HepG2 (cell line): ENCODE results near the gene GAS2. TPM values are rescaled to one million over a fixed set of nuclear protein-coding genes. Genes with fewer than 3 reads are reported as not detected.
A peak's percentile ranks its signal among the peaks of the same experiment; 100 is the strongest.

Source experiments
- ARNT2 ChIP-seq: sonication (generic); formaldehyde crosslinking; IDR thresholded peaks from 2 replicates; pipeline ENCODE4 v1.8.0; 2022; ENCODE audit warnings: mild to moderate bottlenecking, low read depth, missing genetic modification reagents, moderate library complexity
- ASH2L ChIP-seq: fragments of 300-600, 200-600 bp; sonication (generic); IDR thresholded peaks from 2 replicates; pipeline ENCODE4 v1.7.0; 2017; ENCODE audit warnings: low read depth, mild to moderate bottlenecking, moderate library complexity, mixed read lengths, low read length; ENCODE audit not compliant: insufficient read length
- CREB1 ChIP-seq, 2 experiments: fragments of 450-650 bp in 1 of 2; IDR thresholded peaks; 2 replicates each; pipeline ENCODE4 v1.6.1; 2016 to 2017; ENCODE audit warnings: control low read depth in 1 of 2, mild to moderate bottlenecking in 1 of 2, missing compliant biosample characterization in 1 of 2, missing genetic modification characterization in 1 of 2
- DMAP1 ChIP-seq: IDR thresholded peaks from 2 replicates; pipeline ENCODE4 v1.6.1; 2016
- HOXA7 ChIP-seq: sonication (generic); formaldehyde crosslinking; IDR thresholded peaks from 2 replicates; pipeline ENCODE4 v1.8.1; 2022; ENCODE audit warnings: mild to moderate bottlenecking, missing genetic modification reagents, moderate library complexity
- MTA1 ChIP-seq: sonication (generic); formaldehyde crosslinking; IDR thresholded peaks from 2 replicates; pipeline ENCODE4 v1.4.0; 2020; ENCODE audit warnings: missing genetic modification reagents, mild to moderate bottlenecking, borderline replicate concordance
- PHF8 ChIP-seq: sonication (generic); formaldehyde crosslinking; IDR thresholded peaks from 2 replicates; pipeline ENCODE4 v1.5.0; 2020; ENCODE audit warnings: missing genetic modification reagents
- RXRB ChIP-seq: IDR thresholded peaks from 2 replicates; pipeline ENCODE4 v1.6.1; 2016; ENCODE audit warnings: borderline replicate concordance, missing genetic modification reagents, missing compliant biosample characterization
- SALL1 ChIP-seq: sonication (generic); formaldehyde crosslinking; IDR thresholded peaks from 2 replicates; pipeline ENCODE4 v1.8.0; 2022; ENCODE audit warnings: mild to moderate bottlenecking, missing genetic modification reagents
- ZNF724P ChIP-seq: sonication (generic); formaldehyde crosslinking; IDR thresholded peaks from 2 replicates; pipeline ENCODE4 v1.8.0; 2022; ENCODE audit warnings: missing genetic modification reagents, borderline replicate concordance
- polyA plus RNA-seq, 8 experiments: library from polyadenylated mRNA; depleted of rRNA in 3 of 8; stranded (reverse) in 7 of 8; unstranded in 1 of 8; fragments of >200 nt; fragmentation: Illumina TruSeq in 4 of 8; extraction: Trizol in 4 of 8; gene quantifications; 2 replicates each; pipeline versions ENCODE4 v1.2.1 to v1.2.3, GENCODE V29; 2011 to 2016; ENCODE audit warnings: low read depth in 4 of 8, missing spikeins in 1 of 8, mixed read lengths in 1 of 8; ENCODE audit not compliant: insufficient read depth in 1 of 8
- total RNA-seq, 5 experiments: library from RNA; depleted of rRNA; stranded (reverse); fragments of >200 nt; fragmentation: Illumina TruSeq; extraction: Trizol; gene quantifications; 2 replicates each; pipeline ENCODE4 v1.2.3, GENCODE V29; 2016; ENCODE audit warnings: low read depth in 1 of 5
- TF ChIP-seq, protein P1 (sequence below): sonication (generic); formaldehyde crosslinking; IDR thresholded peaks from 2 replicates; pipeline ENCODE4 v1.9.0; 2021; ENCODE audit warnings: mild to moderate bottlenecking, missing genetic modification reagents
- TF ChIP-seq, protein P2 (sequence below): sonication (generic); formaldehyde crosslinking; IDR thresholded peaks from 2 replicates; pipeline ENCODE4 v1.5.1; 2020; ENCODE audit warnings: missing genetic modification reagents, mild to moderate bottlenecking, borderline replicate concordance
- TF ChIP-seq, protein P3 (sequence below): sonication (generic); formaldehyde crosslinking; IDR thresholded peaks from 2 replicates; pipeline ENCODE4 v1.5.0; 2020; ENCODE audit warnings: missing genetic modification reagents
- TF ChIP-seq, protein P4 (sequence below): sonication (generic); formaldehyde crosslinking; IDR thresholded peaks from 2 replicates; pipeline ENCODE4 v1.5.0; 2020; ENCODE audit warnings: mild to moderate bottlenecking, missing genetic modification reagents, borderline replicate concordance

GAS2 gene
- total and polyA plus RNA-seq, 2 of the 13 experiments (the other 11 are each of a cell fraction or from before 2014, with no cell fraction given) = 26.0 to 85.1 TPM

DNA sequence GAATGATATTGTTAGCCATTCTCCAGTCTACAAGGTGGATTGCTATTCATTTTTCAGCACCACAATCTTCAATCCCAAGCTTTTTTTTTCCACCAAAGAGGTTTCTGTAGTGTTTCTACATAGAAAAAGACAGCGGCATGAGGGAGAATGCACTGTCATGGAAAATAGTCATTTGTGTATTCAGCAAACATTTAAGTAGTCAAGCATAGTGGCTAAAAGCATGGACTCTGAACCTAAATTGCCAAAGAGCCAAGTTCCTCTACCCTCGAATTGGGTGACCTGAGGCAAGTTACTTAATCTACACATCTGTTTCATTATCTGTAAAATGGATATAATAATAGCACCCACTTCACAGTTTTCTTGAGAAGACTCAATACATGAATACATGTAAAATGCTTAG is 14.2 kb downstream of the GAS2 start (continued):
- TF ChIP-seq HOXA7 (CRISPR knock-in tag) = no peak
- TF ChIP-seq PHF8 = no peak
- TF ChIP-seq MTA1 = no peak
- TF ChIP-seq, protein P1, sequence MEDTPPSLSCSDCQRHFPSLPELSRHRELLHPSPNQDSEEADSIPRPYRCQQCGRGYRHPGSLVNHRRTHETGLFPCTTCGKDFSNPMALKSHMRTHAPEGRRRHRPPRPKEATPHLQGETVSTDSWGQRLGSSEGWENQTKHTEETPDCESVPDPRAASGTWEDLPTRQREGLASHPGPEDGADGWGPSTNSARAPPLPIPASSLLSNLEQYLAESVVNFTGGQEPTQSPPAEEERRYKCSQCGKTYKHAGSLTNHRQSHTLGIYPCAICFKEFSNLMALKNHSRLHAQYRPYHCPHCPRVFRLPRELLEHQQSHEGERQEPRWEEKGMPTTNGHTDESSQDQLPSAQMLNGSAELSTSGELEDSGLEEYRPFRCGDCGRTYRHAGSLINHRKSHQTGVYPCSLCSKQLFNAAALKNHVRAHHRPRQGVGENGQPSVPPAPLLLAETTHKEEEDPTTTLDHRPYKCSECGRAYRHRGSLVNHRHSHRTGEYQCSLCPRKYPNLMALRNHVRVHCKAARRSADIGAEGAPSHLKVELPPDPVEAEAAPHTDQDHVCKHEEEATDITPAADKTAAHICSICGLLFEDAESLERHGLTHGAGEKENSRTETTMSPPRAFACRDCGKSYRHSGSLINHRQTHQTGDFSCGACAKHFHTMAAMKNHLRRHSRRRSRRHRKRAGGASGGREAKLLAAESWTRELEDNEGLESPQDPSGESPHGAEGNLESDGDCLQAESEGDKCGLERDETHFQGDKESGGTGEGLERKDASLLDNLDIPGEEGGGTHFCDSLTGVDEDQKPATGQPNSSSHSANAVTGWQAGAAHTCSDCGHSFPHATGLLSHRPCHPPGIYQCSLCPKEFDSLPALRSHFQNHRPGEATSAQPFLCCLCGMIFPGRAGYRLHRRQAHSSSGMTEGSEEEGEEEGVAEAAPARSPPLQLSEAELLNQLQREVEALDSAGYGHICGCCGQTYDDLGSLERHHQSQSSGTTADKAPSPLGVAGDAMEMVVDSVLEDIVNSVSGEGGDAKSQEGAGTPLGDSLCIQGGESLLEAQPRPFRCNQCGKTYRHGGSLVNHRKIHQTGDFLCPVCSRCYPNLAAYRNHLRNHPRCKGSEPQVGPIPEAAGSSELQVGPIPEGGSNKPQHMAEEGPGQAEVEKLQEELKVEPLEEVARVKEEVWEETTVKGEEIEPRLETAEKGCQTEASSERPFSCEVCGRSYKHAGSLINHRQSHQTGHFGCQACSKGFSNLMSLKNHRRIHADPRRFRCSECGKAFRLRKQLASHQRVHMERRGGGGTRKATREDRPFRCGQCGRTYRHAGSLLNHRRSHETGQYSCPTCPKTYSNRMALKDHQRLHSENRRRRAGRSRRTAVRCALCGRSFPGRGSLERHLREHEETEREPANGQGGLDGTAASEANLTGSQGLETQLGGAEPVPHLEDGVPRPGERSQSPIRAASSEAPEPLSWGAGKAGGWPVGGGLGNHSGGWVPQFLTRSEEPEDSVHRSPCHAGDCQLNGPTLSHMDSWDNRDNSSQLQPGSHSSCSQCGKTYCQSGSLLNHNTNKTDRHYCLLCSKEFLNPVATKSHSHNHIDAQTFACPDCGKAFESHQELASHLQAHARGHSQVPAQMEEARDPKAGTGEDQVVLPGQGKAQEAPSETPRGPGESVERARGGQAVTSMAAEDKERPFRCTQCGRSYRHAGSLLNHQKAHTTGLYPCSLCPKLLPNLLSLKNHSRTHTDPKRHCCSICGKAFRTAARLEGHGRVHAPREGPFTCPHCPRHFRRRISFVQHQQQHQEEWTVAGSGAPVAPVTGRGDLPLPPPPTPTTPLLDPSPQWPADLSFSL (CRISPR knock-in tag) = peak; percentile 83; the same call in 1 of the 2 replicates
- TF ChIP-seq, protein P2, sequence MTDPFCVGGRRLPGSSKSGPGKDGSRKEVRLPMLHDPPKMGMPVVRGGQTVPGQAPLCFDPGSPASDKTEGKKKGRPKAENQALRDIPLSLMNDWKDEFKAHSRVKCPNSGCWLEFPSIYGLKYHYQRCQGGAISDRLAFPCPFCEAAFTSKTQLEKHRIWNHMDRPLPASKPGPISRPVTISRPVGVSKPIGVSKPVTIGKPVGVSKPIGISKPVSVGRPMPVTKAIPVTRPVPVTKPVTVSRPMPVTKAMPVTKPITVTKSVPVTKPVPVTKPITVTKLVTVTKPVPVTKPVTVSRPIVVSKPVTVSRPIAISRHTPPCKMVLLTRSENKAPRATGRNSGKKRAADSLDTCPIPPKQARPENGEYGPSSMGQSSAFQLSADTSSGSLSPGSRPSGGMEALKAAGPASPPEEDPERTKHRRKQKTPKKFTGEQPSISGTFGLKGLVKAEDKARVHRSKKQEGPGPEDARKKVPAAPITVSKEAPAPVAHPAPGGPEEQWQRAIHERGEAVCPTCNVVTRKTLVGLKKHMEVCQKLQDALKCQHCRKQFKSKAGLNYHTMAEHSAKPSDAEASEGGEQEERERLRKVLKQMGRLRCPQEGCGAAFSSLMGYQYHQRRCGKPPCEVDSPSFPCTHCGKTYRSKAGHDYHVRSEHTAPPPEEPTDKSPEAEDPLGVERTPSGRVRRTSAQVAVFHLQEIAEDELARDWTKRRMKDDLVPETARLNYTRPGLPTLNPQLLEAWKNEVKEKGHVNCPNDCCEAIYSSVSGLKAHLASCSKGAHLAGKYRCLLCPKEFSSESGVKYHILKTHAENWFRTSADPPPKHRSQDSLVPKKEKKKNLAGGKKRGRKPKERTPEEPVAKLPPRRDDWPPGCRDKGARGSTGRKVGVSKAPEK = no peak
- no peak for TF ChIP-seq CREB1 (IDR thresholded peaks at IDR 0.05)
- 0 out of 2 replicates have a peak, but pooled peaks have one; percentile 42 for TF ChIP-seq CREB1 (CRISPR knock-in tag; IDR thresholded peaks at IDR 0.05)
- TF ChIP-seq ZNF724P (CRISPR knock-in tag) = no peak
- no peak for TF ChIP-seq ARNT2 (CRISPR knock-in tag)
- 0 out of 2 replicates have a peak, but pooled peaks have one; percentile 41 for TF ChIP-seq DMAP1
- TF ChIP-seq, protein P3, sequence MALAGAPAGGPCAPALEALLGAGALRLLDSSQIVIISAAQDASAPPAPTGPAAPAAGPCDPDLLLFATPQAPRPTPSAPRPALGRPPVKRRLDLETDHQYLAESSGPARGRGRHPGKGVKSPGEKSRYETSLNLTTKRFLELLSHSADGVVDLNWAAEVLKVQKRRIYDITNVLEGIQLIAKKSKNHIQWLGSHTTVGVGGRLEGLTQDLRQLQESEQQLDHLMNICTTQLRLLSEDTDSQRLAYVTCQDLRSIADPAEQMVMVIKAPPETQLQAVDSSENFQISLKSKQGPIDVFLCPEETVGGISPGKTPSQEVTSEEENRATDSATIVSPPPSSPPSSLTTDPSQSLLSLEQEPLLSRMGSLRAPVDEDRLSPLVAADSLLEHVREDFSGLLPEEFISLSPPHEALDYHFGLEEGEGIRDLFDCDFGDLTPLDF = no peak
- peak; percentile 44; the same call in 1 of the 2 replicates for TF ChIP-seq RXRB (CRISPR knock-in tag)
- TF ChIP-seq SALL1 (CRISPR knock-in tag) = peak; percentile 48; the same call in 1 of the 2 replicates
- peak; percentile 59 for TF ChIP-seq ASH2L
- TF ChIP-seq, protein P4, sequence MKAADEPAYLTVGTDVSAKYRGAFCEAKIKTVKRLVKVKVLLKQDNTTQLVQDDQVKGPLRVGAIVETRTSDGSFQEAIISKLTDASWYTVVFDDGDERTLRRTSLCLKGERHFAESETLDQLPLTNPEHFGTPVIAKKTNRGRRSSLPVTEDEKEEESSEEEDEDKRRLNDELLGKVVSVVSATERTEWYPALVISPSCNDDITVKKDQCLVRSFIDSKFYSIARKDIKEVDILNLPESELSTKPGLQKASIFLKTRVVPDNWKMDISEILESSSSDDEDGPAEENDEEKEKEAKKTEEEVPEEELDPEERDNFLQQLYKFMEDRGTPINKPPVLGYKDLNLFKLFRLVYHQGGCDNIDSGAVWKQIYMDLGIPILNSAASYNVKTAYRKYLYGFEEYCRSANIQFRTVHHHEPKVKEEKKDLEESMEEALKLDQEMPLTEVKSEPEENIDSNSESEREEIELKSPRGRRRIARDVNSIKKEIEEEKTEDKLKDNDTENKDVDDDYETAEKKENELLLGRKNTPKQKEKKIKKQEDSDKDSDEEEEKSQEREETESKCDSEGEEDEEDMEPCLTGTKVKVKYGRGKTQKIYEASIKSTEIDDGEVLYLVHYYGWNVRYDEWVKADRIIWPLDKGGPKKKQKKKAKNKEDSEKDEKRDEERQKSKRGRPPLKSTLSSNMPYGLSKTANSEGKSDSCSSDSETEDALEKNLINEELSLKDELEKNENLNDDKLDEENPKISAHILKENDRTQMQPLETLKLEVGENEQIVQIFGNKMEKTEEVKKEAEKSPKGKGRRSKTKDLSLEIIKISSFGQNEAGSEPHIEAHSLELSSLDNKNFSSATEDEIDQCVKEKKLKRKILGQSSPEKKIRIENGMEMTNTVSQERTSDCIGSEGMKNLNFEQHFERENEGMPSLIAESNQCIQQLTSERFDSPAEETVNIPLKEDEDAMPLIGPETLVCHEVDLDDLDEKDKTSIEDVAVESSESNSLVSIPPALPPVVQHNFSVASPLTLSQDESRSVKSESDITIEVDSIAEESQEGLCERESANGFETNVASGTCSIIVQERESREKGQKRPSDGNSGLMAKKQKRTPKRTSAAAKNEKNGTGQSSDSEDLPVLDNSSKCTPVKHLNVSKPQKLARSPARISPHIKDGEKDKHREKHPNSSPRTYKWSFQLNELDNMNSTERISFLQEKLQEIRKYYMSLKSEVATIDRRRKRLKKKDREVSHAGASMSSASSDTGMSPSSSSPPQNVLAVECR = peak; percentile 36; the same call in 1 of the 2 replicates
